HepG2 (cell line): ENCODE results near the gene NLRX1. TPM values are rescaled to one million over a fixed set of nuclear protein-coding genes. Genes with fewer than 3 reads are reported as not detected.

ENCODE experiments used
- AKNA ChIP-seq: sonication (generic); formaldehyde crosslinking; IDR thresholded peaks from 2 replicates; pipeline ENCODE4 v1.4.0; 2020; ENCODE audit warnings: missing genetic modification reagents, borderline replicate concordance
- CHD4 ChIP-seq: fragments of 200-600 bp; sonication (generic); IDR thresholded peaks from 2 replicates; pipeline ENCODE4 v1.7.0; 2017; ENCODE audit warnings: mild to moderate bottlenecking, low read length, borderline replicate concordance
- MTA1 ChIP-seq: sonication (generic); formaldehyde crosslinking; IDR thresholded peaks from 2 replicates; pipeline ENCODE4 v1.4.0; 2020; ENCODE audit warnings: missing genetic modification reagents, mild to moderate bottlenecking, borderline replicate concordance
- RARG ChIP-seq: sonication (generic); formaldehyde crosslinking; IDR thresholded peaks from 2 replicates; pipeline ENCODE4 v1.4.0; 2020; ENCODE audit warnings: low read depth, mild to moderate bottlenecking, missing genetic modification reagents
- REXO4 ChIP-seq: sonication (generic); formaldehyde crosslinking; IDR thresholded peaks from 2 replicates; pipeline ENCODE4 v1.8.0; 2022; ENCODE audit warnings: missing genetic modification reagents, mild to moderate bottlenecking, borderline replicate concordance
- SIN3B ChIP-seq: fragments of 150-350 bp; IDR thresholded peaks from 2 replicates; pipeline ENCODE4 v1.6.1; 2014; ENCODE audit warnings: low read length
- SNAI1 ChIP-seq: sonication (generic); formaldehyde crosslinking; IDR thresholded peaks from 2 replicates; pipeline ENCODE4 v1.5.0; 2020; ENCODE audit warnings: mild to moderate bottlenecking, missing genetic modification reagents, borderline replicate concordance
- ZBTB38 ChIP-seq: sonication (generic); formaldehyde crosslinking; IDR thresholded peaks from 2 replicates; pipeline ENCODE4 v1.5.1; 2020; ENCODE audit warnings: mild to moderate bottlenecking, missing genetic modification reagents
- polyA plus RNA-seq, 8 experiments: library from polyadenylated mRNA; depleted of rRNA in 3 of 8; stranded (reverse) in 7 of 8; unstranded in 1 of 8; fragments of >200 nt; fragmentation: Illumina TruSeq in 4 of 8; extraction: Trizol in 4 of 8; gene quantifications; 2 replicates each; pipeline versions ENCODE4 v1.2.1 to v1.2.3, GENCODE V29; 2011 to 2016; ENCODE audit warnings: low read depth in 4 of 8, missing spikeins in 1 of 8, mixed read lengths in 1 of 8; ENCODE audit not compliant: insufficient read depth in 1 of 8
- total RNA-seq, 5 experiments: library from RNA; depleted of rRNA; stranded (reverse); fragments of >200 nt; fragmentation: Illumina TruSeq; extraction: Trizol; gene quantifications; 2 replicates each; pipeline ENCODE4 v1.2.3, GENCODE V29; 2016; ENCODE audit warnings: low read depth in 1 of 5
- TF ChIP-seq, protein P1 (sequence below): sonication (generic); formaldehyde crosslinking; IDR thresholded peaks from 2 replicates; pipeline ENCODE4 v1.5.0; 2020; ENCODE audit warnings: mild to moderate bottlenecking, missing genetic modification reagents
- TF ChIP-seq, protein P2 (sequence below): sonication (generic); formaldehyde crosslinking; IDR thresholded peaks from 2 replicates; pipeline ENCODE4 v1.5.1; 2020; ENCODE audit warnings: mild to moderate bottlenecking, missing genetic modification reagents, borderline replicate concordance
- TF ChIP-seq, protein P3 (sequence below): sonication (generic); formaldehyde crosslinking; IDR thresholded peaks from 2 replicates; pipeline ENCODE4 v1.8.0; 2022; ENCODE audit warnings: mild to moderate bottlenecking, missing genetic modification reagents, borderline replicate concordance
- TF ChIP-seq, protein P4 (sequence below): sonication (generic); formaldehyde crosslinking; IDR thresholded peaks from 2 replicates; pipeline ENCODE4 v1.8.1; 2023; ENCODE audit warnings: missing genetic modification reagents, mild to moderate bottlenecking, borderline replicate concordance

NLRX1 gene
- total and polyA plus RNA-seq, 2 of the 13 experiments (the other 11 are each of a cell fraction or from before 2014, with no cell fraction given), result 8.7 to 11.0 TPM

- TF ChIP-seq, protein P1, sequence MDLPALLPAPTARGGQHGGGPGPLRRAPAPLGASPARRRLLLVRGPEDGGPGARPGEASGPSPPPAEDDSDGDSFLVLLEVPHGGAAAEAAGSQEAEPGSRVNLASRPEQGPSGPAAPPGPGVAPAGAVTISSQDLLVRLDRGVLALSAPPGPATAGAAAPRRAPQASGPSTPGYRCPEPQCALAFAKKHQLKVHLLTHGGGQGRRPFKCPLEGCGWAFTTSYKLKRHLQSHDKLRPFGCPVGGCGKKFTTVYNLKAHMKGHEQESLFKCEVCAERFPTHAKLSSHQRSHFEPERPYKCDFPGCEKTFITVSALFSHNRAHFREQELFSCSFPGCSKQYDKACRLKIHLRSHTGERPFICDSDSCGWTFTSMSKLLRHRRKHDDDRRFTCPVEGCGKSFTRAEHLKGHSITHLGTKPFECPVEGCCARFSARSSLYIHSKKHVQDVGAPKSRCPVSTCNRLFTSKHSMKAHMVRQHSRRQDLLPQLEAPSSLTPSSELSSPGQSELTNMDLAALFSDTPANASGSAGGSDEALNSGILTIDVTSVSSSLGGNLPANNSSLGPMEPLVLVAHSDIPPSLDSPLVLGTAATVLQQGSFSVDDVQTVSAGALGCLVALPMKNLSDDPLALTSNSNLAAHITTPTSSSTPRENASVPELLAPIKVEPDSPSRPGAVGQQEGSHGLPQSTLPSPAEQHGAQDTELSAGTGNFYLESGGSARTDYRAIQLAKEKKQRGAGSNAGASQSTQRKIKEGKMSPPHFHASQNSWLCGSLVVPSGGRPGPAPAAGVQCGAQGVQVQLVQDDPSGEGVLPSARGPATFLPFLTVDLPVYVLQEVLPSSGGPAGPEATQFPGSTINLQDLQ, result no peak
- TF ChIP-seq, protein P2, sequence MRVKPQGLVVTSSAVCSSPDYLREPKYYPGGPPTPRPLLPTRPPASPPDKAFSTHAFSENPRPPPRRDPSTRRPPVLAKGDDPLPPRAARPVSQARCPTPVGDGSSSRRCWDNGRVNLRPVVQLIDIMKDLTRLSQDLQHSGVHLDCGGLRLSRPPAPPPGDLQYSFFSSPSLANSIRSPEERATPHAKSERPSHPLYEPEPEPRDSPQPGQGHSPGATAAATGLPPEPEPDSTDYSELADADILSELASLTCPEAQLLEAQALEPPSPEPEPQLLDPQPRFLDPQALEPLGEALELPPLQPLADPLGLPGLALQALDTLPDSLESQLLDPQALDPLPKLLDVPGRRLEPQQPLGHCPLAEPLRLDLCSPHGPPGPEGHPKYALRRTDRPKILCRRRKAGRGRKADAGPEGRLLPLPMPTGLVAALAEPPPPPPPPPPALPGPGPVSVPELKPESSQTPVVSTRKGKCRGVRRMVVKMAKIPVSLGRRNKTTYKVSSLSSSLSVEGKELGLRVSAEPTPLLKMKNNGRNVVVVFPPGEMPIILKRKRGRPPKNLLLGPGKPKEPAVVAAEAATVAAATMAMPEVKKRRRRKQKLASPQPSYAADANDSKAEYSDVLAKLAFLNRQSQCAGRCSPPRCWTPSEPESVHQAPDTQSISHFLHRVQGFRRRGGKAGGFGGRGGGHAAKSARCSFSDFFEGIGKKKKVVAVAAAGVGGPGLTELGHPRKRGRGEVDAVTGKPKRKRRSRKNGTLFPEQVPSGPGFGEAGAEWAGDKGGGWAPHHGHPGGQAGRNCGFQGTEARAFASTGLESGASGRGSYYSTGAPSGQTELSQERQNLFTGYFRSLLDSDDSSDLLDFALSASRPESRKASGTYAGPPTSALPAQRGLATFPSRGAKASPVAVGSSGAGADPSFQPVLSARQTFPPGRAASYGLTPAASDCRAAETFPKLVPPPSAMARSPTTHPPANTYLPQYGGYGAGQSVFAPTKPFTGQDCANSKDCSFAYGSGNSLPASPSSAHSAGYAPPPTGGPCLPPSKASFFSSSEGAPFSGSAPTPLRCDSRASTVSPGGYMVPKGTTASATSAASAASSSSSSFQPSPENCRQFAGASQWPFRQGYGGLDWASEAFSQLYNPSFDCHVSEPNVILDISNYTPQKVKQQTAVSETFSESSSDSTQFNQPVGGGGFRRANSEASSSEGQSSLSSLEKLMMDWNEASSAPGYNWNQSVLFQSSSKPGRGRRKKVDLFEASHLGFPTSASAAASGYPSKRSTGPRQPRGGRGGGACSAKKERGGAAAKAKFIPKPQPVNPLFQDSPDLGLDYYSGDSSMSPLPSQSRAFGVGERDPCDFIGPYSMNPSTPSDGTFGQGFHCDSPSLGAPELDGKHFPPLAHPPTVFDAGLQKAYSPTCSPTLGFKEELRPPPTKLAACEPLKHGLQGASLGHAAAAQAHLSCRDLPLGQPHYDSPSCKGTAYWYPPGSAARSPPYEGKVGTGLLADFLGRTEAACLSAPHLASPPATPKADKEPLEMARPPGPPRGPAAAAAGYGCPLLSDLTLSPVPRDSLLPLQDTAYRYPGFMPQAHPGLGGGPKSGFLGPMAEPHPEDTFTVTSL (CRISPR knock-in tag), result no peak
- TF ChIP-seq SIN3B (no peak), MTA1 (CRISPR knock-in tag) (no peak), RARG (CRISPR knock-in tag) (no peak), REXO4 (CRISPR knock-in tag) (no peak), AKNA (CRISPR knock-in tag) (no peak), SNAI1 (CRISPR knock-in tag) (no peak), CHD4 (no peak), ZBTB38 (CRISPR knock-in tag) (peak; percentile 74; the same call in 1 of the 2 replicates)
- TF ChIP-seq, protein P3, sequence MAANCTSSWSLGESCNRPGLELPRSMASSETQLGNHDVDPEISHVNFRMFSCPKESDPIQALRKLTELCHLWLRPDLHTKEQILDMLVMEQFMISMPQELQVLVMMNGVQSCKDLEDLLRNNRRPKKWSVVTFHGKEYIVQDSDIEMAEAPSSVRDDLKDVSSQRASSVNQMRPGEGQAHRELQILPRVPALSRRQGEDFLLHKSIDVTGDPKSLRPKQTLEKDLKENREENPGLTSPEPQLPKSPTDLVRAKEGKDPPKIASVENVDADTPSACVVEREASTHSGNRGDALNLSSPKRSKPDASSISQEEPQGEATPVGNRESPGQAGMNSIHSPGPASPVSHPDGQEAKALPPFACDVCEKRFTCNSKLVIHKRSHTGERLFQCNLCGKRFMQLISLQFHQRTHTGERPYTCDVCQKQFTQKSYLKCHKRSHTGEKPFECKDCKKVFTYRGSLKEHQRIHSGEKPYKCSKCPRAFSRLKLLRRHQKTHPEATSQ (CRISPR knock-in tag), result peak; percentile 62; the same call in 1 of the 2 replicates
- TF ChIP-seq, protein P4, sequence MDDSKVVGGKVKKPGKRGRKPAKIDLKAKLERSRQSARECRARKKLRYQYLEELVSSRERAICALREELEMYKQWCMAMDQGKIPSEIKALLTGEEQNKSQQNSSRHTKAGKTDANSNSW (CRISPR knock-in tag), result no peak; the same call in 1 of the 2 replicates
These were observed 47.3 kb upstream of the NLRX1 start, which contains the start of gene HINFP (continued) for GRCh38 chr11:119121008-119121810.
